M059J (cell line): ENCODE results near the gene TRIM15. TPM values are rescaled to one million over a fixed set of nuclear protein-coding genes. Genes with fewer than 3 reads are reported as not detected.
"Not testable (repeated sequence)": the region's sequence is repeated elsewhere in the genome, so short reads cannot be mapped to it uniquely, and the experiment has no call there.

Experiments
- DNase-seq: peaks from one replicate; pipeline ENCODE4 v3.0.0-alpha.2; 2012; ENCODE audit warnings: low read depth
- total RNA-seq: library from RNA; depleted of rRNA; stranded (reverse); fragments of >200 nt; shearing (Covaris generic); gene quantifications from 2 replicates; pipeline ENCODE4 v1.2.3, GENCODE V29; 2014

The TRIM15 gene
- total RNA-seq, 1 experiment from 2014 or later, result not detected

DNA sequence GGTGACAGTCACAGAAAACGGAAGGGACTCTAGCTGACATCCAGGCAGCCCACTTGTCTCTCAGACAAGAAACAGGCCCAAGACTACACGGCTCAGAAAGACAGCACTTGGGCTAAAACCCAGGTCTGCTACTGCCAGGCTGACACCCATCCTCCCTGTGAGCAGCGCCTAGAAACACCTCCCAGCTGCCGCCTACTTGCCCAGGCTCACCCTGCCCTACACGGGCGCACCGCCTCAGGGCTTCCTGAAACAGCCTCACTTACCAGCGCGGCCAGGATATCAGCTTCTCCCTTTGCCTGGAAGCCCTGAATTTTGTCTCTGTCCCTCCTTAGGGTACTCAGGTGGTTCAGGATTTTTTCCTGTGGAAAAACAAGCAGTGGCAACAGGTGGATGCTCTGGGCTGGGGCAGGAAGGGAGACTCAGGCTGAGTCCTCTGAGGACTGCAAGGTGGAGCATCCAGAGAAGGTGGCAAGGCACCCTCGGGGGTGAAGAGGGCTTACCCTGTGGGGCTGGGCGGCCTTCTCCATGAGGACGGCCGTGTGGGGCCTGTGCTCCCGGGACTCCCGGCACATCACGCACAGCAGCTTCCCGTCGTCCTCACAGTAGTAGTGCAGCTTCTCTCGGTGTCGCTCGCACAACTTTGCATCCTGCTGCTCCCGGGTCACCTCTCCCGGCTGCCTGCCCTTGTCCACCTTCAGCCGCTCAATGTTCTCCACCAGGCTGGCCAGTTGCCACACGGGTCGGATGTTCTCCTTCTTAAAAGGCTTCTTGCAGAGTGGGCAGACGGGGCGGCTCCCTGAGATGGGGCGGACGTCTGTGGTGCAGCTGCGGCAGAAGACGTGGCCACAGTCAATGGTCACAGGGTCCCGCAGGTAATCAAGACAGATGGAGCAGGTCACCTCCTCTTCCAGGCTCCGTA is 35.1 kb downstream of the TRIM15 start:
- DNase-seq, result no peak

DNA sequence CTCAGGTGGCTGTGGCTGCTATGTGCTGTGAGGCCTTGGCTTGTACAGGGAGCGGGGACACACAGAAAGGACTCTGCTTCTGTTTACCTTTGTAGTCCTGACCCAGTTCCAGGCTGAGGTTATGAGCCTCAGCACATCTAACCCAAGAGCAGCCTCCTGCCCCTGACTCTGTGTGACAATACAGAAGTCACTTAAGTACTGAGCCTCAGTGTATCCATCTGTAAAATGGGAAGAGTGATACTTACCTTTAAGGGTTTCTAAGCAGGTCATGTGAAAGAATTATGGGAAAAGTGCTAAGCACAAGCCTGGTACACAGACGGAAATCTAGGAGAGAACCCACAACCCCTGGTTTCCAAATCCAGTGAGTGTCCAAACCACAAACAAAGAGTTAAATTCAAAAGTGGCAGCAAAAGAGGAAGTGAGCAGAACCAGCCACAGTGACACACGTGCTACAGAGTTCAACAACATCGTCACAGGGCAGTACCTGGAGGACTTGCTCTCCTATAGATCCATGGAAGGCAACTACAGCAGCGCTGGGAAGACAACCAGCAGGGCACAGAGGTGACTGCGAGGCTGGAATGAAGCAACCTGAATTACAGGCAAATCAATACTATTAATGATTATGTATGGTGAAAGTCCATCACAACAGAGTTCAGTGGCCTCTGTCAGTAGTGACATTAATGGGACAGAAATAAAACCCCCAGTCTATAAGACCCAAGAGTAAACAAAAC is 37.4 kb downstream of the TRIM15 start:
- DNase-seq, result no peak

DNA sequence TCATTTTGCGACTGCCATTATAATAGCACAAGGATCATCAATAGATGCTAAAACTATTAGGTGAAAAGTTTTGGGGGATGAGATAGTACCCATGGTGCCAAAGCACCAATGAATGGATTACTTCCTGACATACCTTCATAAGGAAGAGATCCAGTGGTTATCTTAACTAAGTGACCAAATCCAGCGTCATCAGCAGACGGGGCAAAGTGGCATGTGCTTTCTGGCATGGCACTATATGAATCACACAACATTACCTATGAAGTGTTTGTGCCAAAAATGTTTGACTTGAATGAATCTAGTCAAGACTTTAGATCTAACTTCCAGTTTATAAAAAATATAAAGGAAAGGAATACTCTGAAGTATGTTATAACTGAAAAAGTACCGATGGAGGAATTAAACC is 39.0 kb downstream of the TRIM15 start:
- no peak for DNase-seq

DNA sequence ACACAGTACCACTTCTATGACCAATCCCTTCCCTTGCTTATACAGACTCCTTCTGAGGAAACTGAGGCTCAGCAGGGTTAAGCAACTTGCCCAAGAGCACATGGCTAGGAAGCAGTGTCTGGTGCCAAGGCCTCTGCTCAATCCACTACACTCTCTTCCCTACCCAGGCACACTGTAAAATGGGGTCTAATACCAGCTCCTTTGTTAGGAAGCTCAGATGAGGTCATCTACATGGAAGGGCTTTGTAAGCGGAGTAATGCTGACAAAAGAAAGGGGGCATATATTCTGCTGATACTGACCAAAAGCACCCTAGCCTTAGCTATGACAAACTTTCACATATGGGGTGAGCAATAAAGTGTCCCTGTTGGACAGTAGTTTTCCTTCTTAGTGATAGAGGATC is 40.8 kb downstream of the TRIM15 start:
- no peak for DNase-seq

DNA sequence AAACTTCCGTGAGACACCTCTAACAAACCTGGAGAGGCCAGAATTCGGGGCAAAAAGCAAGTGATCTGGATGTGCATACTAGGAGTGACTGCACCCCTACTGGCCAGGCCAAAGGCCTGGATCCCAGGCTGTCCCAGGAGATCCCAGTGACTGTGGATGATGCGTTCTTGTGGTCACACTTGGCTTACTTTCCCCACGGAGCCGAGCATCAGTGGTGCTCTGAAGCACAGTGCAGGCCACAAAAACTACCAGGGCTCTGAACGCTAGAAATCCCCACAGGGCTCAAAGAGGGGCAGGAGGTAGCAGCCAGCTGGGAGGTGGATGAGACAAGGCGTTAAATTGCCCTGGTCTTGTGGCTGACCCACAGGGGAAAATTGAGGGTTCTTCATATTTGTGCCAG is 42.8 kb downstream of the TRIM15 start:
- DNase-seq, result peak; percentile 66

DNA sequence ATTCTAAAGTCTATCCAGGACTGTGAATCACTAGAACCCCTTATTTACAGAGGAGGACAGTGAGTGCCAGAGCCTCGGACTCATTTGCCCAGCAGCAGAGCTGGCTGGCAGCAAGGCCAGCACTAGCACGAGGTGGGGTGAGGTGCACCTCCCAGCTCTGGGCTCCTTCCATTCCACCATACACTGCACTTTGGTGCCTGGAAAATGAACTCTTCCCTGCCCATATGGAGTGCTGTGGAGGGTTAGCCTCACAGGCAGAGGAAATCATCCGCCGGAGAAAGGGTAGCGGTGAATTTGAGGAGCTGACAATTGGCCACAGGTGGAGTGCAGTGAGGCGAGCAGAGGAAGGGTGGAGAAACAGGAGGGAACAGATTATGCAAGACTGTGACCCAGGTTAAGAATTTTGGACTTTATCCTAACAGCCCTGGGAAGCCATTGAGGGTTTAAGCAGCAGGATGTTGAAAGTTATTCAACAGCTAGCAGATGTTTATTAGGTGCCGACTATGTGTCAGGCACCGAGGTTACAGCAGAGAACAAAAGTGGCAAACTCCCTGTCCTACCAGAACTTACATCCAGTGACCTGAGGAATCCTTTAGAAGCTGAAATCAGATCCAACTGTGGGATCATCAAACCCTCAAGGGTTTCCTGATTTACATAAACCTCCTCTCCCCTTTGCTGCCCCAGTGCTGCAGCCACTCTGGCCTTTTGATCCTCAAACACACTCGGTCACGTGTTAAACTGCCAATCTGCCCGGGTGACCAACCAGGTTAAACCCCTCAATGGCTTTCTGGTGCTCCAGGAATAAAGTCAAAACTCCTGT is 43.7 kb downstream of the TRIM15 start:
- DNase-seq, result peak; percentile 66

DNA sequence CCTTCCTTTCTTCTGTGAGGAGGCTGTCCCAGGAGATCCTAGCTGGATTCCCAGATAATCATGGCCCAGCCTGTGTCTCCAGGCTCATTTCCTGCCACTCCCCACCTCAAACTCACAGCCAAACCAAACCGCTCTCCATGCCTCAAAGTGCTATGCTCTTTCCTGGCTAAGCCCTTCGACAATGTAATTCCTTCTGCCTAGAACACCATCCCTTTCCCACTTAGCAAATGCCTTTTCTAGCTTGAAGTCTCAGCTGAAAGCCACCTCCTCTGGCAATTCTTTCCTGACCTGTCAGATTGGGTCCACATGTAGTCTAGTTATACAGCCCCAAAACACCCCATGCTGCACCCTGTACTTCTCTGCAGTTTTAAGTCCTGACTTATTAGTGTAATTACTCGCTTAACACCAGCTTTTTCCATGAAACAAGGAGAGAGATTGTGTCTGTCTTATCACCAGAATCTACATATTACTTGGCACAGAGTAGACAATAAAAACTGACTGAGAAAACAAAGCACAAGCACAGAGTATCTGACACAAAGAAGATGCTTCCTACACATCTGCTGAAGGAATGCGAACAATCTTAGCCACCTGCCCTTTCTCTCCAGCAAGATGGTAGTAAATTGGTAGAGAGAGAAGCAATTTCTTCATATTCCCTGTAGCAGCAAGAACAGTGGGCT is 44.4 kb downstream of the TRIM15 start:
- peak; percentile 37 for DNase-seq

DNA sequence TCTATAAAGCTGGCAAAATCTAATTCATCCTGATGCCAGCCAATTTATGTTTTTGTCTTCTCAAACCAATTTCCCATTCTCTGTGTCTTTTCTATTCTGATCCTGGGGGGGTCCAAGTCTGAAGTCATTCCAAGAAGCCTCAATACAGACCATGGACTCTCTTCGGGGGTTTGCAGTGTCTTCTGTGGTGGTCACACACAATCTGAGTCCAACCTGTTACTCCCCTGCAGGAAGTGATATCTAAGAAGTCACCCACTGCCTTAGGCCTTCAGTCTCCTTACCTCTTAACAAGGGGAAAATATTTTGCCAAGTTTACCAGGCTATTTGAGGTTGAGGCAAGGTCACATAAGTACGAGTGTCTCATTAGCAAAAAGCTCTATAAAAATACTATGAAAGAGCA is 48.0 kb downstream of the TRIM15 start:
- no peak for DNase-seq

DNA sequence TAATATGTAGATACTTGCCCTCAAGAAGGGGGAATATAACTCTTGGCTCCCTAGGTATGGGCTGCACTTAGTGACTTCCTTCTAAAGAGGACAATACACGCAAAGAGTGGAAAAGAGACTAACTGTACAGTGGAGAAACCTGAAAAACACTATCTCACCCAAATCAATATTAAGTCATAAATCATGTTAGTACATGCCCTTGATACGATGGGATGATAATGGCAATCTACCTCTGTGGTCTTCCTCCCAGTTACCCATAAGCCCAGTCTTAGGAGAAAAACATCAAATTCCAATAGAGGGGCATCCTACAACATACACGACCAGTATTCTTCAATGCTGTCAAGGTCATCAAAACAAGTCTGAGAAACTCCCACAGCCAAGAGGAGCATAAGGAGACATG is 48.6 kb downstream of the TRIM15 start:
- no peak for DNase-seq

DNA sequence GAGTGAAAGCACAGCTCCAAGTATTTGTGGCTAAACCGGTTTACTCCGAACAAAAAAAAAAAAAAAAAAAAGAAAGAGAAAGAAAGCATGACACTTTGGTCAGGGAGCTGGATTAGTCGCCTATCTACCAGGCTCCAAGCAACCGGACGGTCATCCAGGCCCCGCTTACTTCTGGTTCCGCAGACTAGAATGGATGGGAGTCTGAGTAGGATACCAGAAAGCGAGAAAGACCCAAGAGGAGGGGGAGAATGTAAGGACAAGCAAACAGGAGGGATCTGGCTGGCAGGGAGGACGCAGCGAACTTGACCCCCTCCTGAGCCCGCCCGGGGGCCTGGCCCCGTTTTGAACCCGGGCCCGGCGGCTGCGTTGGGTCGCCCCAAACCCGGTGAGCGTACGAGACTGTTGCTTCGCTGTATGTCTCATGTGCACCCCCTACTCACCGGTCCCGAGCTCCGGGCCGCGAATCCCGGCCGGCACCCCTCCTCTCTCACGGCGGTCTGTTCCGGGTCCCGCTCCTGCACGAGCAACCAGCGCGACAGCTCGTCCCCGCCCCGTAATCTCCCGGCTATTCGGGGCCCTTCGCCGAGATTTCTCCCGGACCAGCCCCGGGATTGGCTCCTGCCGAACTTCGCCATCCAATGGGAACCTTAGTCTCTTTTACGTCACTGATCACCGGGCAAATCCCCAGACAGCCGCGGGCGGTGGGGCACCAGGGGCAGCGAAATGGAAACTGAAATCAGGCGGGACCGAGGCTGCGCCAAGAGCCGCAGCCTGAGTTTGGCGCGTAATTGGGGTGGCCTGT is 49.7 kb downstream of the TRIM15 start, which contains the start of gene TRIM26:
TRIM26 (minus strand) TSS at position 542 of the 802 bp plus-strand sequence. CDS start 14,303 bp downstream, outside the sequence.
- peak; percentile 99 for DNase-seq

DNA sequence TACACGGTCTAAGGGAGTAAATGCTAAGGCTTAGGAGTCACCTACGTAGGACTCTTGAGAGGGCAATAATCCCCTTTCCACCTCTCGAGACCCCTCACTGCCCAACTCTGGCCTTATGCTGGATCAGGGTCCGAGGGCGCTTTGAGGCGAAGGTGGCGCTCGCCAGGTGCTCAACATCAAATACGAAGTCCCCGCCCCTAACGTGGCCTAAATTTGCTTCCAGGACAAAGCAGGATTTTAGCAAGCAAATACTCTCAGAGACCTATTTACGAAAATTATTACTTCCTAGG is 50.3 kb downstream of the TRIM15 start:
- no peak for DNase-seq

DNA sequence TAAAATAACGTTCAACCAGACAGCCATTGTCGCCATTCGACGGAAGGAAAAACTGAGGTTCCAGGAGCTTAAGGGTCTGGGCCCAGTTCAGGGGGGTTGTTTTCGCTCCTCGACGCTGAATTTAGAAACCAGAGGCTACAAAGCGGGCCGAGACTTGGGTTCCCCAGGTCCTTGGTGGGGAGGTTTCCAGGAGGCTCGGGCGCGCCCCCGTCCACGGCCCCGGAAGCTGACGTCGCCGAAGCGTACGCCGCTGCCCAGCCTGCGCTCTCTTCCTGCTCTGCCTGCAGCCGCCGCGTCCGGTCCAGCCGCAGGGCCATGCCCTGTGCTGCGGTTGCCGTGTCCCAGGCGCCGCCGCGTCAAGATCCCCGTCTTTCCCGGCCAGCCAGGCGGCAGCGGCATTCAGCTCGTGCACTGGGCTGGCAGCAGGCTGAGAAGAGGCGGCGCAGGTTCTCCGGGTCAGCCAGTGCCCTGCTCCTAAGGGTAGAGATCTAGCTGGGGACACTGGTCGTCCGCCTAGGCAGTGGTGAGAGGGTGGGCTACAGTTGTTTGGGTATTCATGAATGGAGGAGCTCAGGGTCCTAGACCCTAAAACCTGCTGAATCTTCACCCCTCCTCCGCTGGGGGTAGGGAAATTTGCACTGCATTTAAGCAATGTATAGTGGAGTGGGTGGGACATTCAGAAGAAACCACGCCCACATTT is 50.8 kb downstream of the TRIM15 start:
- peak; percentile 88 for DNase-seq

DNA sequence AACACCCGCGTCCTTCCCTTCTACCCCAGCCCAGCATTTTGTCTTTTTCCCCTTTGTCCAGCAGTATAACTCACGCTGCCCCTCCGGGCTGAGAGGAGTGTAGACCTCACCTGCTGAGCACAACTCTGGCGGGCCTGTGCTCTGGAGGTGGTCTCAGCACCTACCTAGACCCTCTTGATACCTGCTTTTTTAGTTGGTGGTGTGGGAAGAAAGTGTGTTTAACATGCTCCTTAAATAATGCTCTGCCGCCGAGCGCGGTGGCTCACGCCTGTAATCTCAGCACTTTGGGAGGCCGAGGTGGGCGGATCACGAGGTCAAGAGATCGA is 51.3 kb downstream of the TRIM15 start:
- DNase-seq, result no peak

DNA sequence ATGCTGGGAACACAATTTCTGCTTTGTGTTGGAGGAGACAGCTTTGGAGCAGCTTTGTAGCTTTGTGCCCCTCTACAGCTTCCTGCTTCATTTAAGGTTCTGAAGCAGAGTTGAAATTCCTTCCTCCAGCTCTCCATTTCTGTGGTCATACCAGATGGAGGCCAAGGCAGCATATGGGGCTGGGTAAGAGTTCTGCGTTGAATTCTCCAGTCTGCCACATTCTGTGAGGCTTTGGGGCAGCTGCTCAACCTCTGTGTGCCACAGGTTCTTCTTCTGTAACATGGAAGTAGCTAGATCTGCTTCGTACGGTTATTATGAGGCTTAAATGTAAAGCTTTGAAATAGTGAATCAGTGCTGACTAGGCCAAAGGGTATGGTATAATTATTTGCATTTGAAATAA is 52.8 kb downstream of the TRIM15 start:
- no peak for DNase-seq

DNA sequence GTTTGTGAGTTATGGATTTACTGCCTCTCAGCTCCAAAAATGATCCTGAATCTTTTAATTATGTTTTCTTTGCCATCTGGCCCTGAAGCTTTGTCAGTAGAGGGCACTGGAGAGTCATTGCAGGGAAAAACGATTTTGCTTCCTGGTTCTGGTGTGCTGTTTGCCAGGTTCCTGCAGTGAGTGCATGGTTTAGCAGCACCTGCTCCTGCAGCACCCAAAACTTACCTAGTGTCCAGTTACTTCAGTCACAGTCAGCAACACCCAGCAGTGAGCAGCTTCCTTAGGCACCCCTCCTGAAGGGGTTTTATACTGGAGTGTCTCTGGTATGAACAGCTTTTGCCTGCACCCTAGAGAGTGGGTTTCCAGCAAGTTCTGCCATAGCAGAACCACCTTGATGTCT is 55.9 kb downstream of the TRIM15 start:
- DNase-seq, result peak; percentile 77

DNA sequence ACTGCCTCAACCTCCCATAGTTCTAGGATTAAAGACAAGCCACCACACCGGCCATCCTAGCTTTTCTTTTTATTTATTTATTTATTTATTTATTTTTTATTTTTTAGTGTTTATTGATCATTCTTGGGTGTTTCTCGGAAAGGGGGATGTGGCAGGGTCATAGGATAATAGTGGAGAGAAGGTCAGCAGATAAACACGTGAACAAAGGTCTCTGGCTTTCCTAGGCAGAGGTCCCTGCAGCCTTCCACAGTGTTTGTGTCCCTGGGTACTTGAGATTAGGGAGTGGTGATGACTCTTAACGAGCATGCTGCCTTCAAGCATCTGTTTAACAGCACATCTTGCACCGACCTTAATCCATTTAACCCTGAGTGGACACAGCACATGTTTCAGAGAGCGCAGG is 58.0 kb downstream of the TRIM15 start:
- DNase-seq, result not testable (repeated sequence)

DNA sequence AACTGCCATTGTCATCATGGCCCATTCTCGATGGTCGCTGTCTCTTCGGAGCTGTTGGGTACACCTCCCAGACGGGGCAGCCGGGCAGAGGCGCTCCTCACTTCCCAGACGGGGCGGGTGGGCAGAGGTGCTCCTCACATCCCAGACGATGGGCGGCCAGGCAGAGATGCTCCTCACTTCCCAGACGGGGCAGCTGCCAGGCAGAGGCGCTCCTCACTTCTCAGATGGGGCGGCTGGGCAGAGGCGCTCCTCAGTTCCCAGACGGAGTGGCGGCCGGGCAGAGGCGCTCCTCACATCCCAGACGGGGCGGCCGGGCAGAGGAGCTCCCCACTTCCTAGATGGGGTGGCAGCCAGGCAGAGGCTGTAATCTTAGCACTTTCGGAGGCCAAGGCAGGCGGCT is 58.6 kb downstream of the TRIM15 start:
- DNase-seq, result not testable (repeated sequence)
